ENCODE data around the gene PSMC3. TPM values are rescaled to one million over a fixed set of nuclear protein-coding genes. Genes with fewer than 3 reads are reported as not detected.

The PSMC3 gene
- total RNA-seq, 3 donors from 2014 or later (not counting 1 experiment from before 2014, with no cell fraction given): 74.0 to 85.9 (median 77.7) TPM

DNA sequence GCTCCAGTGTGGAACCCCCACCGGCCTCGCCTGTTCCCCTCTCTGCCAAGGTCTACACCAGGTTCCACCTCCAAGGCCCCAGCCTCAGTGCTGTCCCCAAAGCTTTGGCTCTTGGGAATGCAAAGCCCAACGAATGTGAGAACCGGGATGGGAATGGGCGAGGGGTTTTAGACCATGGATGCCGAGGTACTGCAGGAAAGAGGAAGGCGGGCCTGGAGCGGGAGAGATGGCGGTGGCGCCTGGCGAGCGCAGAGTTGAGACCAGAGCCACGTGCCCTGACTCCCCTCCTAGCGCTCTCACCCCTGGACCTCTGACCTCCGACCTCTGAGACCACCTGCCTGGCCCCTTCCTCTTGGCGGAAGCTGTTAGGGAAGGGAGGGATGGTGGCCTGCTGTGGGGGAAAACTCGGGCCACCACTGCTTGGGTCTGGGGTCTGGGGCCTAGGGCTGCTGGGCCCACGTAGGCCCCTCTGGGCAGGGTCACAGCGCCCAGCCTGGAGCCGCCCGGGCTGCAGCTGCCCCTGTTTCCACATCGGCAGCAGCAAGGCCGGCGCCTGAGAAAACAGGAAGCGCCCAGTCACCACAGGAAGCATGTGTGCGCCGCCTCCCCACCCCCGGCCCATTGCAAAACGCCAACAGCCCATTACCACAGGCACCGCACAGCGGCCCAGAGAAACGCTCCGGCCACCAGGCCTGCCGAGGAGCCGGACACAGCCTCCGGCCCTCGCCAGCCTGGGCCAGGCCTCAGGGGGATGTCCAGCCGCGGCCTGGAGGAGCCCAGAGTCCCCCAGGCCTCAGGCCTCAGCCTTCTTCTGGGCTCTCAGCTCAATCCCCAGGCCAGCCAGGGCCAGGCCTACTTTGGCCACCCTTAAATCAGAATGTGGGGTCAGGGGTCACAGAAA is 31.7 kb downstream of the PSMC3 start:
- Histone ChIP-seq H3K4me1 (ENCODE audit: control insufficient read depth, insufficient read depth, low read length) (peaks cover 74% of the 10 kb centered on the region), H3K4me3 (ENCODE audit: low read length) (peak overlapping the region; percentile 34), H3K27me3 (ENCODE audit: control insufficient read depth, insufficient read depth, low read length) (no peaks in the 10 kb centered on the region), H3K36me3 (ENCODE audit: control insufficient read depth, insufficient read depth, low read length) (no peaks in the 10 kb centered on the region), H3K9me3 (ENCODE audit: control insufficient read depth, insufficient read depth, low read length) (no peaks in the 10 kb centered on the region), H3K27ac (ENCODE audit: low read length) (peak overlapping the region; percentile 97)
- Mint-ChIP-seq H3K27ac (peak overlapping the region; percentile 83 to 92), H3K27me3 (ENCODE audit: low read depth in 2 of 2) (no peaks in the 10 kb centered on the region), H3K36me3 (no peaks in the 10 kb centered on the region), H3K9me3 (no peaks in the 10 kb centered on the region), H3K4me3 (peak overlapping the region; percentile 65), H3K4me1 (peaks cover 35 to 69% of the 10 kb centered on the region in 2 donors)
- TF ChIP-seq, protein P1, sequence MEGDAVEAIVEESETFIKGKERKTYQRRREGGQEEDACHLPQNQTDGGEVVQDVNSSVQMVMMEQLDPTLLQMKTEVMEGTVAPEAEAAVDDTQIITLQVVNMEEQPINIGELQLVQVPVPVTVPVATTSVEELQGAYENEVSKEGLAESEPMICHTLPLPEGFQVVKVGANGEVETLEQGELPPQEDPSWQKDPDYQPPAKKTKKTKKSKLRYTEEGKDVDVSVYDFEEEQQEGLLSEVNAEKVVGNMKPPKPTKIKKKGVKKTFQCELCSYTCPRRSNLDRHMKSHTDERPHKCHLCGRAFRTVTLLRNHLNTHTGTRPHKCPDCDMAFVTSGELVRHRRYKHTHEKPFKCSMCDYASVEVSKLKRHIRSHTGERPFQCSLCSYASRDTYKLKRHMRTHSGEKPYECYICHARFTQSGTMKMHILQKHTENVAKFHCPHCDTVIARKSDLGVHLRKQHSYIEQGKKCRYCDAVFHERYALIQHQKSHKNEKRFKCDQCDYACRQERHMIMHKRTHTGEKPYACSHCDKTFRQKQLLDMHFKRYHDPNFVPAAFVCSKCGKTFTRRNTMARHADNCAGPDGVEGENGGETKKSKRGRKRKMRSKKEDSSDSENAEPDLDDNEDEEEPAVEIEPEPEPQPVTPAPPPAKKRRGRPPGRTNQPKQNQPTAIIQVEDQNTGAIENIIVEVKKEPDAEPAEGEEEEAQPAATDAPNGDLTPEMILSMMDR (IDR thresholded peaks at IDR 0.05): no peak
- 18% methylated on average over 39 of the region's 39 CpGs for whole genome bisulfite sequencing (ENCODE audit: insufficient coverage)
- intact Hi-C loops (cut with micrococcal nuclease): no loop called here
- ATAC-seq (peak; percentile 80 to 90 (median 86)), DNase-seq (peak; percentile 61 to 76)

DNA sequence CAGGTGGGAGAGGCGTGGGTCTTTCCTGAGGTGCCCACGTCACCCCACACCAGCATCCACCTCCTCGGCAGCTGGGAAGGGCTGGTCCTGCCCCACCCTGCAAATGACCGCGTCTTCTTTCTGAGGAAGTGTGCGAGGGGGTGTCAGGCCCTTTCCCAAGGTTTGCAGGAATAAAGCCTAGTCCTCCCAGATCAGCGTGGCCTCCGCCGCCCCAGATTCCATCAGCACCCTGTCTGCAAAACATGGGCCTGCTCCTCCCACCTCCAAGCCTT is 32.3 kb downstream of the PSMC3 start:
- intact Hi-C loops (cut with micrococcal nuclease): no loop called here
- no peak overlapping the region for H3K4me3 ChIP-seq (ENCODE audit: low read length)

DNA sequence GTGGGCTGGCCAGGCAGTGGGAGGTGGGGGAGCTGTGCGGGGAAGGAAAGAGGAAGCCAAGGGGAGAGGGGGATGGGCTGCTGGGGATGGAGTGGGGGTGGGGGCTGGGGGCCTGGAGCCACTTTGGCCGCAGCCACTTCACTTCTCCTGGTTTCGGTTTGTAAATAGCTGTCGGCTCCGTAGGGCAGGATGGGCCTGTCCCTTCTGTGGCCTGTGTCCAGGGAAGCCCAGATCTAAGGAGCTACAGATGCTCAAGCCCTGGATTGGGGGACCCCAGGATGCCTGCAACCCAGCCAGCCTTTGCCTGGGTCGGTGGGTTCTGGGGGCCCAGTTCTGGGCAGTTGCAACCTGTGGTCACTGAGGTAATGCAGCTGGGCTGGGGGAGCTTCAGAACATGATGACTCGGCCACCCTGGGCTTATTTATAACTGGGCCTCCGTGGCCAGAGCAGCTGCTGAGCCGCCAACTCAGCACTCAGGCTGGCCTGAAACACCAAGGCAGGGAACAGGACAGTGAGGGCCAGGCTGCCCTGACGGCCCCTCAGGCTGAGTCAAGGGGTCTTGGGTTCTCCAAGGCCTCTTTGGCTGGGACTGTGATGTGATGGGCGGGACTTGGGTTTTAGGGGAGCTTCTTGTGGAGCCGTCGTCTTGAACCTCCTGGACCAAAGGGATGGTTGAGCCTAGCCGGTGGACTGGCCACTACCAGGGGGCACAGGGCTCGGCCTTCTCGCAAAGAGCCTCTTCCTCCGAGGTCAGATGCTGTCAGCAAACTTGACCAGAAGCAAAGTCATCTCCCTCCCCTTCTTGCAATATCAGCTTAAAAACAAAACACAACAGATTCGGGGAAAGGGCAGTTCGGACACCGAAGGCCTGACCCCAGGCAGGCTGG is 32.8 kb downstream of the PSMC3 start:
- DNase-seq (peak in 1 of 2 donors; percentile 7), ATAC-seq (peak in 1 of 3 donors; percentile 34)
- intact Hi-C loops (cut with micrococcal nuclease): no loop called here
- peak overlapping the region; percentile 49 for H3K4me3 Mint-ChIP-seq
- Histone ChIP-seq H3K36me3 (ENCODE audit: control insufficient read depth, insufficient read depth, low read length) (no peaks in the 10 kb centered on the region), H3K9me3 (ENCODE audit: control insufficient read depth, insufficient read depth, low read length) (no peaks in the 10 kb centered on the region), H3K27me3 (ENCODE audit: control insufficient read depth, insufficient read depth, low read length) (no peaks in the 10 kb centered on the region), H3K4me3 (ENCODE audit: low read length) (no peak overlapping the region), H3K27ac (ENCODE audit: low read length) (peak overlapping the region; percentile 97), H3K4me1 (ENCODE audit: control insufficient read depth, insufficient read depth, low read length) (peaks cover 78% of the 10 kb centered on the region)
- no peaks in the 10 kb centered on the region for H3K36me3 Mint-ChIP-seq
- 60% methylated on average over 20 of the region's 20 CpGs for WGBS (ENCODE audit: insufficient coverage)
- TF ChIP-seq, protein P1 (IDR thresholded peaks at IDR 0.05): no peak
- H3K4me1 Mint-ChIP-seq: peaks cover 44 to 78% of the 10 kb centered on the region in 2 donors
- H3K27ac Mint-ChIP-seq: peak overlapping the region; percentile 83 to 92
- no peaks in the 10 kb centered on the region for H3K27me3 Mint-ChIP-seq (ENCODE audit: low read depth in 2 of 2)
- H3K9me3 Mint-ChIP-seq: no peaks in the 10 kb centered on the region

More for the DNA sequence above, 32.3 kb downstream of the PSMC3 start:
- DNase-seq: no peak
- Mint-ChIP-seq H3K27ac (peak overlapping the region; percentile 83 to 92), H3K27me3 (ENCODE audit: low read depth in 2 of 2) (no peaks in the 10 kb centered on the region), H3K4me3 (peak overlapping the region; percentile 65), H3K4me1 (peaks cover 38 to 72% of the 10 kb centered on the region in 2 donors), H3K9me3 (no peaks in the 10 kb centered on the region), H3K36me3 (no peaks in the 10 kb centered on the region)
- Histone ChIP-seq H3K9me3 (ENCODE audit: control insufficient read depth, insufficient read depth, low read length) (no peaks in the 10 kb centered on the region), H3K36me3 (ENCODE audit: control insufficient read depth, insufficient read depth, low read length) (no peaks in the 10 kb centered on the region), H3K4me1 (ENCODE audit: control insufficient read depth, insufficient read depth, low read length) (peaks cover 74% of the 10 kb centered on the region), H3K27ac (ENCODE audit: low read length) (peak overlapping the region; percentile 97), H3K27me3 (ENCODE audit: control insufficient read depth, insufficient read depth, low read length) (no peaks in the 10 kb centered on the region)
- peak in 1 of 3 donors; percentile 29 for ATAC-seq
- TF ChIP-seq, protein P1 (IDR thresholded peaks at IDR 0.05): no peak
- WGBS (ENCODE audit: insufficient coverage): 48% methylated on average over 9 of the region's 9 CpGs

All from natural killer cell (primary cell).